Nephron (organoid): ENCODE data around the gene ZNF292.
A peak's percentile ranks its signal among the peaks of the same experiment; 100 is the strongest.

Experiments used
- H3K27ac Mint-ChIP-seq, 3 experiments: 2 replicates each; pipeline ENCODE4 v1.8.0; 2020; ENCODE audit warnings: mixed read lengths in 3 of 3, mild to moderate bottlenecking in 2 of 3, moderate library complexity in 1 of 3
- H3K27me3 Mint-ChIP-seq: 2 replicates; pipeline ENCODE4 v1.8.0; 2021; ENCODE audit warnings: low read depth, mild to moderate bottlenecking, moderate library complexity, mixed read lengths
- H3K36me3 Mint-ChIP-seq: 2 replicates; pipeline ENCODE4 v1.8.0; 2020; ENCODE audit warnings: low read depth, mixed read lengths
- H3K4me1 Mint-ChIP-seq: 2 replicates; pipeline ENCODE4 v1.8.0; 2020; ENCODE audit warnings: mixed read lengths
- H3K4me3 Mint-ChIP-seq, 3 experiments: 2 replicates each; pipeline ENCODE4 v1.8.0; 2020; ENCODE audit warnings: mild to moderate bottlenecking in 3 of 3, mixed read lengths in 3 of 3, moderate library complexity in 2 of 3
- H3K9me3 Mint-ChIP-seq: 2 replicates; pipeline ENCODE4 v1.8.0; 2020; ENCODE audit warnings: mixed read lengths
- CTCF ChIP-seq, 3 experiments: fragments of 200-600 bp; sonication (generic); IDR thresholded peaks; one replicate each; pipeline ENCODE4 v1.5.0; 2021; ENCODE audit warnings: antibody characterized with exemption in 3 of 3; ENCODE audit not compliant: unreplicated experiment in 3 of 3

ZNF292 gene

DNA sequence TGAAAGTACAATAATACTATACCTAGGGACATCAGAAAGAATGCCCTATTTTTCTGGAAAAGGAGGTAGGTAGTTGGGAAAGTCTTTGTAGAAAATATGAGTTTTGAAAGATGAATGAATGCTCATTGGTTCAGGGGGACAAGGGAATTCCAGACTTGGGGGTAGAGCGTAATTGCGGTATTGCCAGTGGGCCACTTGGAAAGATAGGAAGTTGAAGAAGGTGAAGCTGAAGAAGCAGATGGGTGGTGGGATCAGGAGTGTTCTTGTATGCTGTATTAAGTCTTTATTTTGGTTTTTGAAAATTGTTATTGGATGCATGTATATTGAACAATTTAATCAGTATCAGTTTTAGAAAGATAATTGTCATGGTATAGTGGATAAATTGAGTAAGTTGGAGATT is 109.1 kb downstream of the ZNF292 start:
- no peak for TF ChIP-seq CTCF (IDR thresholded peaks at IDR 0.05; ENCODE audit: unreplicated experiment in 3 of 3)
- Mint-ChIP-seq H3K27ac (no peak overlapping the region), H3K36me3 (peaks cover 46% of the 10 kb centered on the region), H3K9me3 (peaks cover 3% of the 10 kb centered on the region), H3K4me1 (no peaks in the 10 kb centered on the region), H3K27me3 (no peaks in the 10 kb centered on the region), H3K4me3 (no peak overlapping the region)

GRCh38 chr6:87274660-87275274 is 119.4 kb downstream of the ZNF292 start:
- Mint-ChIP-seq H3K36me3 (peaks cover 3% of the 10 kb centered on the region), H3K27ac (no peak overlapping the region), H3K9me3 (peaks cover 2% of the 10 kb centered on the region), H3K27me3 (no peaks in the 10 kb centered on the region), H3K4me3 (no peak overlapping the region), H3K4me1 (no peaks in the 10 kb centered on the region)
- TF ChIP-seq CTCF (IDR thresholded peaks at IDR 0.05; ENCODE audit: unreplicated experiment in 3 of 3) = no peak

- no peaks in the 10 kb centered on the region for H3K9me3 Mint-ChIP-seq
- H3K4me1 Mint-ChIP-seq = no peaks in the 10 kb centered on the region
- TF ChIP-seq CTCF (IDR thresholded peaks at IDR 0.05; ENCODE audit: unreplicated experiment in 3 of 3) = no peak
- no peaks in the 10 kb centered on the region for H3K27me3 Mint-ChIP-seq
- no peaks in the 10 kb centered on the region for H3K36me3 Mint-ChIP-seq
- H3K4me3 Mint-ChIP-seq = no peak overlapping the region
- H3K27ac Mint-ChIP-seq = no peak overlapping the region
Observed at GRCh38 chr6:87276624-87277023, 121.3 kb downstream of the ZNF292 start.

DNA sequence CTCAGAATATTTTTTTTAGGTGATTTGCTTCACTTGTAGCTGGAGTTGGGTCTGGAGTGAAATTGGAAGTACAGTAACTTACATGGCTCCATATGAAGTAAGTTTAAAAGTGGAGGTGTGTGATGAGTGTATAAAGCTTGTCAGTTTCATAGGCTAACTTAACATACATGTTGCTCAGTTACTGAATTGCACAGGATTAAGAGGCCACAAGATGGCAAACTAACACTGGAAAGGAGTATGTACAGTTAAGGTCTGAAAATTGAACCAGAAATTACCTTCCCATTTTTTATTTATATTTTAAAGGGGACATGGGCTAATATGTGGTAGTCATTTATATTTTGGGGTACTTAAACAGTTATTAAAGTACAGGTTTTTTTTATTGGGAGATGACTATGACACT is 121.8 kb downstream of the ZNF292 start:
- no peaks in the 10 kb centered on the region for H3K27me3 Mint-ChIP-seq
- no peak overlapping the region for H3K4me3 Mint-ChIP-seq
- no peaks in the 10 kb centered on the region for H3K36me3 Mint-ChIP-seq

DNA sequence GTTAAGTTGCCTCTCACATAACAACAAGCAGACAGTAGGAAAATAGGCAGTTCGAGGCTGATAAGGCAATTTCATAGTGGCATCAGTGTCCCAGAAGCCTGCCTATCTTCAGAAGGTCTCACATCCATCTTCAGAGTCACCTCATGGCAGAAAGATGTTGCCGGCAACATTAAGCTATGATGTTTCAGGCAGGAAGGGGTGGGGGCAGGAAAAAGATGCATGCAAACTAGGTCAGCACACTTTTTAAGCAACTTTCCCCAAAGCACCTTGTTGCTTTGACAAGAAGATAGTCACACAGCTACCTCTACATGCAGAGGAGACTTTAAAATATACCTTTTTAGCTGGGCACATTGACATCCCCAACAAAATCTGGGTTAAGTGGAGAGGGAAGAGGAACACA is 123.8 kb downstream of the ZNF292 start:
- Mint-ChIP-seq H3K27ac (no peak overlapping the region), H3K36me3 (no peaks in the 10 kb centered on the region), H3K4me1 (no peaks in the 10 kb centered on the region), H3K4me3 (no peak overlapping the region), H3K27me3 (no peaks in the 10 kb centered on the region), H3K9me3 (no peaks in the 10 kb centered on the region)
- TF ChIP-seq CTCF (IDR thresholded peaks at IDR 0.05; ENCODE audit: unreplicated experiment in 3 of 3) = no peak

More for the DNA sequence above, 121.8 kb downstream of the ZNF292 start:
- Mint-ChIP-seq H3K4me1 (no peaks in the 10 kb centered on the region), H3K27ac (no peak overlapping the region), H3K9me3 (no peaks in the 10 kb centered on the region)
- TF ChIP-seq CTCF (IDR thresholded peaks at IDR 0.05; ENCODE audit: unreplicated experiment in 3 of 3) = peak in 2 of 3 experiments; percentile 16 to 17

DNA sequence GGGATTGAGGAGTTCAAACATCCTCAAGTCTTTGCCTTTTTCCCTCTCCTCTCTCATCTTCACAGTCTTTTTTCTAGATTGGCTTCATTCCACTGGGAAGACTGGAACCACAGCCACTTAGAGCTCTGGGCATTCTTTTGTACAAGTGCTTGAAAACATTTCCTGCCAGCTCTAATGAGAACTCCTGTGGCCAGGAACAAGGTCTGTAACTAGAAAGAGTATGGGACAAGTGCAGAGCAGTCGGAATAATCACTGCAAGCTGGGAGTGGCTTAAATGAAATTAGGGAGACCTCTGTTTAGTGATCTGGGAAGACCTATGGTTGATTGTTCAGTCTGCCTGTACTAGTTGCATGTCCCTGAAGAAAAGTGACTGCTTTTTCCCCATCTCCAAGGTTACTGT is 126.1 kb downstream of the ZNF292 start:
- H3K9me3 Mint-ChIP-seq = no peaks in the 10 kb centered on the region
- no peaks in the 10 kb centered on the region for H3K36me3 Mint-ChIP-seq
- H3K4me3 Mint-ChIP-seq = no peak overlapping the region
- TF ChIP-seq CTCF (IDR thresholded peaks at IDR 0.05; ENCODE audit: unreplicated experiment in 3 of 3) = no peak
- no peak overlapping the region for H3K27ac Mint-ChIP-seq
- H3K4me1 Mint-ChIP-seq = no peaks in the 10 kb centered on the region
- no peaks in the 10 kb centered on the region for H3K27me3 Mint-ChIP-seq
